A673 (cell line): ENCODE measurements around the gene AAGAB.

Experiments used
- EZH2 ChIP-seq: fragments of 200-600 bp; sonication (generic); IDR thresholded peaks from 2 replicates; pipeline ENCODE4 v1.6.1; 2017; ENCODE audit warnings: borderline replicate concordance, low read depth, mild to moderate bottlenecking, mixed read lengths, antibody characterized with exemption, low read length; ENCODE audit not compliant: poor library complexity, severe bottlenecking
- TF ChIP-seq, protein P1 (sequence below): fragments of 300-800, 200-600 bp; sonication (generic); conservative IDR thresholded peaks from 2 replicates; pipeline ENCODE4 v1.5.1; 2017; ENCODE audit warnings: low read depth, mild to moderate bottlenecking, antibody characterized with exemption, low read length, moderate library complexity, mixed read lengths

DNA sequence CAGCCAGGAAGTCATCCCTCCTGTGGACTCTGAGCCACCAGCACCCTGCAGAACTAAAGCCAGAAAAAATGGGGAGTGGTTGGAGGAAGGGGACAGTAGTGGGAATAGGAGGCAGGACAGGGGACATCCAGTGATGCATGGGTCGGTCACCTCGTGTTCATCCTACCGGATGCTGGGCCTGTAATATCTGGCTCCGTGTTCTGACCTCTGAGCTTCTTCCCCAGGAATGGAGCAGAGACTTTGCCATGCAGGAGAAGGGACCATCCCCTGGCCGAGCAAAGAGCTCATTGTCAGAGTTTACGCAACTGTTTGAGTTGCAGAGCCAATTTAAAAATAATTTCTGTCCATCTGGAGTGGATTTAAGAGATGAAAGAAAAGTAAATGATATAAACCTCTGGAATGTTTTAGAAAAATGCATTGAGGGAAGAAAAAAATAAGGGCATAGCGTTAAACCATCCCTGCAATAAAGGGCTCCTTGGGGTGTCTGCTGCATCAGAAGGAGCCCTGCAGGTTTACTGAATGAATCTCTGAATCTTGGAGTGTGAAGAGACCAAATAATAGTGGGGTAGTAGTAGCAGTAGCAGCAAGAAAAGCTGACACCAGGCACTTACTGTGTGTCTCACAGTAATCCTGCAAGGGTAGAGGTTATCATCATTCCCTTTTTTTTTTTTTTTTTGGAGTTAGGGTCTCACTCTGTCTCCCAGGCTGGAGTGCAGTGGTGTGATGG, 70.9 kb downstream of the AAGAB start:
- TF ChIP-seq, protein P1, sequence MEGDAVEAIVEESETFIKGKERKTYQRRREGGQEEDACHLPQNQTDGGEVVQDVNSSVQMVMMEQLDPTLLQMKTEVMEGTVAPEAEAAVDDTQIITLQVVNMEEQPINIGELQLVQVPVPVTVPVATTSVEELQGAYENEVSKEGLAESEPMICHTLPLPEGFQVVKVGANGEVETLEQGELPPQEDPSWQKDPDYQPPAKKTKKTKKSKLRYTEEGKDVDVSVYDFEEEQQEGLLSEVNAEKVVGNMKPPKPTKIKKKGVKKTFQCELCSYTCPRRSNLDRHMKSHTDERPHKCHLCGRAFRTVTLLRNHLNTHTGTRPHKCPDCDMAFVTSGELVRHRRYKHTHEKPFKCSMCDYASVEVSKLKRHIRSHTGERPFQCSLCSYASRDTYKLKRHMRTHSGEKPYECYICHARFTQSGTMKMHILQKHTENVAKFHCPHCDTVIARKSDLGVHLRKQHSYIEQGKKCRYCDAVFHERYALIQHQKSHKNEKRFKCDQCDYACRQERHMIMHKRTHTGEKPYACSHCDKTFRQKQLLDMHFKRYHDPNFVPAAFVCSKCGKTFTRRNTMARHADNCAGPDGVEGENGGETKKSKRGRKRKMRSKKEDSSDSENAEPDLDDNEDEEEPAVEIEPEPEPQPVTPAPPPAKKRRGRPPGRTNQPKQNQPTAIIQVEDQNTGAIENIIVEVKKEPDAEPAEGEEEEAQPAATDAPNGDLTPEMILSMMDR, result no peak
- no peak for TF ChIP-seq EZH2
